ENCODE measurements around the gene SP8. TPM values are rescaled to one million over a fixed set of nuclear protein-coding genes. Genes with fewer than 3 reads are reported as not detected.
"Not testable (repeated sequence)": the region's sequence is repeated elsewhere in the genome, so short reads cannot be mapped to it uniquely, and the experiment has no call there.

SP8 gene
- total RNA-seq, result not detected
- long read RNA-seq, result 0 reads

- intact Hi-C loops (cut with DNase I), result no loop called here
- DNase-seq (ENCODE audit: missing footprints) (no peak), ATAC-seq (no peak)
Observed at GRCh38 chr7:20786779-20787659, at the start of gene SP8. Gene SP8, minus strand, starts transcription at chr7:20786886. Its CDS starts 88 bp downstream, at chr7:20786798.

DNA sequence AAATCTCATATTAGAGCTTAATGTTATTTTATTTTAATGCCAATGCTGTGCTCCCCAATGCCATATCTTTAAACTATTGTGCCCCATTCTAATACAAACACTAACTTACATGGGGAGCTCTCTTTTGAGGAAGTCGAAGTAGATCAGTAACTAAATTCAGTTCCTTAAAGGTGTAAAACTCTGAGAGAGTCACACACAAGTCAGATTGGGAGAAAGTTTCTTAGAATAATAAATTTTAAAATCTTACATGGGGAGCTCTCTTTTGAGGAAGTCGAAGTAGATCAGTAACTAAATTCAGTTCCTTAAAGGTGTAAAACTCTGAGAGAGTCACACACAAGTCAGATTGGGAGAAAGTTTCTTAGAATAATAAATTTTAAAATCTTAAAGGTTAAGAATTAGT is 49.7 kb upstream of the SP8 start:
- ATAC-seq; intact Hi-C loops (cut with DNase I); DNase-seq (ENCODE audit: missing footprints): not testable (repeated sequence)

- ATAC-seq (no peak), DNase-seq (ENCODE audit: missing footprints) (no peak)
- intact Hi-C loops (cut with DNase I), result no loop called here
Observed at GRCh38 chr7:20835111-20835750, 48.5 kb upstream of the SP8 start.

DNA sequence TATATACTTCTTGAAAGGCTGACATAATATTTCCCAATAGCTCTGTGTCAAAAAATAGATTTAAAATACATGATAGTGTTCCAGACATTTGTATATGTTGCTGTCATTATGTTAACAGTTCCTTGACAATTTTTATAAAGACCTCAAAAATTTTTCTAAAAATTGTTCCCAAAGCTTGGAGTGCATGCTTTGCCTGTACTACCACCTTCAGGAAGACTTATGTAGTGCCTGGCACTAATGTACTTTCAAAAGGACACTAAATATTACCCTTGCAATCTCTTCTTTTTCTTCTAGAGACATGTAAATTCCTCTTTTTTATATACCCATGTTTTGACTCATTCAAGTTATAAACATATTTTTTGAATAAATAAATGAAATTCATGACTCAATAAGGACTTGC is 48.0 kb upstream of the SP8 start:
- intact Hi-C loops (cut with DNase I), result no loop called here
- ATAC-seq, result no peak
- no peak for DNase-seq (ENCODE audit: missing footprints)

DNA sequence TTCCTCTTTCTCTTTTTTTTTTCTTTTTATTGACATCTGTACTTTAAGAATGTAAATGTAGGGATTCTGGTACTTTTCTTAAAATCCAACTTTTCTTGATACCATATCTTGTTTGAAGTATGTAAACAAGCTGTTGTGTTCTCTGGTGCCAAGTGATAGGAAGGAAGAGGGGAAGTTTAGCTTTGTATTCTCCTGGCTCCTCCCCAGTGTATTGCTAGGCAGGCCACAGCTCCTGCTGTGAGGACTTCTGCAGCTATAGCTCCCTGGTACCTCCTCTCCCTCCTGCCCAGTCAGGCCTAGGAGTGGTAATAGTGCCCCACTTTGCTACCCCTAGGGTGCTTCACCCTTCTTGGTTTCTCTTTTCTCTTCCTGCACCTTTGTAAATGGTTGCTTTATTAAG is 45.3 kb upstream of the SP8 start:
- ATAC-seq (no peak), DNase-seq (ENCODE audit: missing footprints) (no peak)
- intact Hi-C loops (cut with DNase I), result no loop called here

- no peak for ATAC-seq
- DNase-seq (ENCODE audit: missing footprints), result no peak
- intact Hi-C loops (cut with DNase I), result no loop called here
Observed at GRCh38 chr7:20831451-20831850, 44.8 kb upstream of the SP8 start.

- ATAC-seq, result no peak
- intact Hi-C loops (cut with DNase I), result no loop called here
- no peak for DNase-seq (ENCODE audit: missing footprints)
Observed at GRCh38 chr7:20828947-20829346, 42.3 kb upstream of the SP8 start.

DNA sequence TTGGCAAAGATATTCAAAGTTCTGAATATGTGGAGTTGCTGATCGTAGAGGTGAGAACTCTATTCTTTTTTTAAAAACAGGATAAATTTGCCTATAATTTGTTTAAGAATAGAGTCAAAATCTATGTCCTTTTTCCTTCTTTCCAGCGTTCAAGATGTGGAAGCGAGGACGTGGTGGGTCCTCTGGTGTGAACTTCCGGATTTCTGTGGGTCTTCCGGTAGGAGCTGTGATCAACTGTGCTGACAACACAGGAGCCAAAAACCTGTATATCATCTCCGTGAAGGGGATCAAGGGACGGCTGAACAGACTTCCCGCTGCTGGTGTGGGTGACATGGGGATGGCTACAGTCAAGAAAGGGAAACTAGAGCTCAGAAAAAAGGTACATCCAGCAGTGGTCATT is 40.5 kb upstream of the SP8 start:
- DNase-seq (ENCODE audit: missing footprints), result no peak
- ATAC-seq, result no peak
- intact Hi-C loops (cut with DNase I), result no loop called here

GRCh38 chr7:20826243-20826642 is 39.6 kb upstream of the SP8 start:
- no peak for DNase-seq (ENCODE audit: missing footprints)
- intact Hi-C loops (cut with DNase I), result no loop called here
- ATAC-seq, result no peak

GRCh38 chr7:20825555-20825954 is 38.9 kb upstream of the SP8 start:
- intact Hi-C loops (cut with DNase I), result no loop called here
- no peak for ATAC-seq
- no peak for DNase-seq (ENCODE audit: missing footprints)

DNA sequence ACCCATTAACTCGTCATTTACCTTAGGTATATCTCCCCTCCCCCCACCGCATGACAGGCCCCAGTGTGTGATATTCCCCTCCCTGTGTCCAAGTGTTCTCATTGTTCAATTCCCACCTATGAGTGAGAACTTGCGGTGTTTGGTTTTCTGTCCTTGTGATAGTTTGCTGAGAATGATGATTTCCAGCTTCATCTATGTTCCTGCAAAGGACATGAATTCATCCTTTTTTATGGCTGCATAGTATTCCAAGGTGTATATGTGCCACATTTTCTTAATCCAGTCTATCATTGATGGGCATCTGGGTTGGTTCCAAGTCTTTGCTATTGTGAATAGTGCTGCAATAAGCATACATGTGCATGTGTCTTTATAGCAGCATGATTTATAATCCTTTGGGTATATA is 34.7 kb upstream of the SP8 start:
- ATAC-seq; DNase-seq (ENCODE audit: missing footprints); intact Hi-C loops (cut with DNase I): not testable (repeated sequence)

- intact Hi-C loops (cut with DNase I), result no loop called here
- no peak for DNase-seq (ENCODE audit: missing footprints)
- ATAC-seq, result no peak
Observed at GRCh38 chr7:20816372-20816959, 29.8 kb upstream of the SP8 start.

DNA sequence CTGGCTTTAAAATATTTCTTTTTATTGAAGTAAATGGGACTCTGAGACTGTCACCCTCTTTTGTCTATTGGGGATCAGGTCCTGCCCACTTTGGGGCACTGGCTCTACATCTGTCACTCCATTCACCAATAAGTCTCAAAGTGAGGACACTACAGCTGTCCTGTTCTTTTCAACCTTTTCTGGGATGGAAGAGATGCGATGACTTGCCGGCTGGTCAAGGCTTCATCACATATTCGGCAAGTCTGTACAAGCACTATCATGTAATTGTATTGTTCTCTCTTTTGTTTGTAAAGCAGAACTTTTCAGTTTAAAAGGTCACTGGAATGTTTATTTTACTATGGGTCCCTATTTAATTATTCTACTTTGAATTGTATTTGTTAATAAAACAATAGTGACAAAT is 17.7 kb upstream of the SP8 start:
- ATAC-seq (no peak), DNase-seq (ENCODE audit: missing footprints) (no peak)
- intact Hi-C loops (cut with DNase I), result no loop called here

DNA sequence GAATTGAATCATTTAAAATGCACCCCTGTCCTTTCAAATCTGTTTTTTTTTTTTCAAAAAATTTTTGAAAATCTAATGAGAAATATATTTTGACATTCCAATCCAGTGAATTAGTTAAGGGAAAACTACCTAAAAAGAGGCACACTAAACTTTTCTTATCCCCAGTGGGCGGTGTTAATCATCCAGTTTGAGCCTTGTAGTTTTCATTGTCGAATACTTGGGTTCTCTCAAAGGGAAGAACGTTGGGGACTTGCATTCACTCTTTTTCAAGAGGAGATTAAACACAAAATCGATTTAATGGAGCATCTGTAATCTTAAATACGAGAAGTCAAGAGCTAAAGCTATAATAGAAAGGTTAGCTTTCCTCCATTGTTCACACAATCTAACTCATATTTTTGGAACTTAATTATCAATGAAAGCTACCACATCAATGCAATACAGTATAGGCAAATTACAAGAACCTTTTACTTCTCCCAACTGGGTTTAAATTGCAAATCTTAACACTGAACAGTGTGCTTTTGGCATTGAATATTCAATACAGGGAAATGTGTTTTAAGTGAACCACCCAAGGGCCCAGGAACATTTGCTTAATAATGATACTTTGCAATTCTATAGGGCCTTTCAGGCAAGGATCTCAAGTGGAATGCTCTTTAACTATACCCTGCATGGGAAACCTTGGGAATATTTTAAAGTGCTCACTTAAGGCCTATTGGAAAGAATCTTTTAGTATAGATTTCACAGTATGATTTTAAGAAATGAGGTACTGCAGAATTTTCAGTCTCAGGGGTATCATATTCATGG is 13.1 kb upstream of the SP8 start:
- intact Hi-C loops (cut with DNase I), result no loop called here
- no peak for DNase-seq (ENCODE audit: missing footprints)
- no peak for ATAC-seq

DNA sequence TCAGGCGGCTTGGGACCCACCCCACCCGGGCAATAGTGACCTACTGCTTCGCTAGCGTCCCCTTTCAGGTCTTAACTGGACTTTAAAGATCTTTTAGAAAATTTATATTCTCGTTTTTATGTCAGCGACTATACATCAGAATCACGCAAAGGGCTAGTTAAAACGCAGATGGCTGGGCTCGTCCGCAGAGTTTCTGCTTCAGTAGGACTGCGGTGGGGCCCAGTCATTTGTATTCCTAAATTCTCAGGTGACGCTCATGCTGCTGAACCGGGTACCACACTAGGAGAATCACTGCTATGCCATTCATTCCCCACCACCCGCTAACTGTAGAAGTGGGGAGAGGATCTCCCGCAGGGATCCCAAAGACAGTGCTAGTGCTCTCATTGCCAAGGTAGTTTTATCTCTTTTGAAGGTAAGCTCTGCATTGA is 12.0 kb upstream of the SP8 start:
- no peak for DNase-seq (ENCODE audit: missing footprints)
- ATAC-seq, result no peak
- intact Hi-C loops (cut with DNase I), result no loop called here

DNA sequence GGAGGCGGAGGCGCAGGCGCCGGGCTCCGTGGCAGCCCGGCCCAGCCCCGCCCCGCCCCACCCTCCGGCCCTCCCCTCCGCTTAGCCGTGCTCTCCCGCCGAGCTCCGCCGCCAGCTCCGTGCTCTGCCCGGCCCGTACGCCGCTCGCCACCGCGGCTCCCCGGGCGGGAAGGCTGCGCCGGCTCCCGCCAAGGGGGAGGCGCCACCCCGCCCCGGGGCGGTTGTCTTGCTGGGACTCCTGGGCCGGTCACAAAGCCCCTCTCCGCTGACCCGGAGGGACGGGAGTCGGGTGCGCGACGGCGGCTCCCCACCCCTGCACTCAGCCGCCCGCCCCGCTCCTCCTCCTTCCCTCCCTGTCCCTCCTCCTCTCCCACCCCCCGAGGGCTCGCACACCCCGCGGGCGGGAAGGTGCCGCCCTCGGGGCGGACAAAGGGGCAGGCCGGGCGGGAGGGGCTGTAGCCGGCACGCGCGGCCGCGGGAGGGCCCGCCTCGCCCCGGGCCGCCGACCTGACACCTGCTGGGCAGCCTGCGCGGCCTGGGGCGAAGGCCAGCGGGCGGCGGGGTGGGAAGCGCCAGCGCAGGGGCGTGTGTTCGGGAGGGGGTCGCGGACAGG is 11.5 kb upstream of the SP8 start:
- intact Hi-C loops (cut with DNase I), result no loop called here
- DNase-seq (ENCODE audit: missing footprints) (no peak), ATAC-seq (peak; percentile 76)

- DNase-seq (ENCODE audit: missing footprints), result no peak
- intact Hi-C loops (cut with DNase I), result no loop called here
- peak; percentile 42 for ATAC-seq
Observed at GRCh38 chr7:20797462-20798080, 10.9 kb upstream of the SP8 start.

DNA sequence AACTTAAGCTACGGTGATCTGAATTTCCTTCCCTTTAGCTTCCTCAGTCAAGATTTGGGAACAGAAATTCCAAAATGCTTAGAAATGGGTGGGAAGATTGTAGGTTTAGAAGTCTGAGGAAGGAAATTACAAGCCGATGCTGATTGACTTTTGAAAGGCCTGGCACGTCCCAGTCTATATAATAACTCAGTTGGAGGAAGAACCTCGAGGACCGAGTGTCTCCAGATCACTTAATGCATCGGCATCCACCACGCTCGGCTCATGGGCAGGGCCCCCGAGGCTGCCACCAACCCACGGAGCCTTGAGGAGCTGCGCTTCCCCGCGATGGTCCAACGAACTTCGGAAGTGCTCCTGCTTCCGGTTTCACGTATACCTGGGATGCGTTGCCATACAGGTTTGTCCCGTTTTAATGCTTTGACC is 10.4 kb upstream of the SP8 start:
- intact Hi-C loops (cut with DNase I), result no loop called here
- DNase-seq (ENCODE audit: missing footprints) (no peak), ATAC-seq (no peak)
